ENCODE measurements around the gene P2RX3.

Gene P2RX3

GRCh38 chr11:57303990-57304579 lies 34.1 kb upstream of the P2RX3 start:
- no peaks in the 10 kb centered on the region for H3K9me3 ChIP-seq
- TF ChIP-seq CTCF (IDR thresholded peaks at IDR 0.05), result no peak
- H3K36me3 ChIP-seq, result no peaks in the 10 kb centered on the region
- no peak overlapping the region for H3K27ac ChIP-seq
- no peaks in the 10 kb centered on the region for H3K27me3 ChIP-seq
- no peaks in the 10 kb centered on the region for H3K4me1 ChIP-seq (ENCODE audit: control insufficient read depth in 1 of 2, insufficient read depth in 1 of 2, low read depth in 1 of 2, low read length in 1 of 2)
- no peak overlapping the region for H3K4me3 ChIP-seq (ENCODE audit: low read depth in 1 of 2, low read length in 1 of 2)

- no peak overlapping the region for H3K4me3 ChIP-seq (ENCODE audit: low read depth in 1 of 2, low read length in 1 of 2)
- no peaks in the 10 kb centered on the region for H3K9me3 ChIP-seq
- no peak overlapping the region for H3K27ac ChIP-seq
- no peaks in the 10 kb centered on the region for H3K36me3 ChIP-seq
- TF ChIP-seq CTCF (IDR thresholded peaks at IDR 0.05), result no peak
- no peaks in the 10 kb centered on the region for H3K4me1 ChIP-seq (ENCODE audit: control insufficient read depth in 1 of 2, insufficient read depth in 1 of 2, low read depth in 1 of 2, low read length in 1 of 2)
- H3K27me3 ChIP-seq, result peaks cover 5% of the 10 kb centered on the region
Measured at GRCh38 chr11:57305523-57305922, 32.6 kb upstream of the P2RX3 start.

- no peaks in the 10 kb centered on the region for H3K36me3 ChIP-seq
- no peak for TF ChIP-seq CTCF (IDR thresholded peaks at IDR 0.05)
Measured at GRCh38 chr11:57306161-57306876, 31.8 kb upstream of the P2RX3 start.

GRCh38 chr11:57306940-57307565 lies 31.1 kb upstream of the P2RX3 start:
- Histone ChIP-seq H3K27me3 (peaks cover 20% of the 10 kb centered on the region), H3K27ac (no peak overlapping the region), H3K4me3 (ENCODE audit: low read depth in 1 of 2, low read length in 1 of 2) (no peak overlapping the region), H3K36me3 (no peaks in the 10 kb centered on the region), H3K9me3 (no peaks in the 10 kb centered on the region), H3K4me1 (ENCODE audit: control insufficient read depth in 1 of 2, insufficient read depth in 1 of 2, low read depth in 1 of 2, low read length in 1 of 2) (peaks cover 0 to 9% of the 10 kb centered on the region in 2 experiments)
- no peak for TF ChIP-seq CTCF (IDR thresholded peaks at IDR 0.05)

More at GRCh38 chr11:57306161-57306876, 31.8 kb upstream of the P2RX3 start:
- peaks cover 13% of the 10 kb centered on the region for H3K27me3 ChIP-seq
- H3K4me3 ChIP-seq (ENCODE audit: low read depth in 1 of 2, low read length in 1 of 2), result no peak overlapping the region
- peaks cover 0 to 4% of the 10 kb centered on the region in 2 experiments for H3K4me1 ChIP-seq (ENCODE audit: control insufficient read depth in 1 of 2, insufficient read depth in 1 of 2, low read depth in 1 of 2, low read length in 1 of 2)
- no peaks in the 10 kb centered on the region for H3K9me3 ChIP-seq
- H3K27ac ChIP-seq, result no peak overlapping the region

GRCh38 chr11:57307666-57308270 lies 30.4 kb upstream of the P2RX3 start:
- H3K4me1 ChIP-seq (ENCODE audit: control insufficient read depth in 1 of 2, insufficient read depth in 1 of 2, low read depth in 1 of 2, low read length in 1 of 2), result peaks cover 0 to 9% of the 10 kb centered on the region in 2 experiments
- H3K4me3 ChIP-seq (ENCODE audit: low read depth in 1 of 2, low read length in 1 of 2), result no peak overlapping the region
- H3K27ac ChIP-seq, result no peak overlapping the region
- H3K9me3 ChIP-seq, result no peaks in the 10 kb centered on the region
- no peak for TF ChIP-seq CTCF (IDR thresholded peaks at IDR 0.05)
- H3K36me3 ChIP-seq, result no peaks in the 10 kb centered on the region
- H3K27me3 ChIP-seq, result peaks cover 25% of the 10 kb centered on the region
